Measurements from ENCODE around the gene MELTF.
A peak's percentile ranks its signal among the peaks of the same experiment; 100 is the strongest.

MELTF gene

GRCh38 chr3:196991581-196992460, 37.8 kb downstream of the MELTF start:
- DNase-seq = no peak

GRCh38 chr3:196990601-196991007, 39.0 kb downstream of the MELTF start:
- DNase-seq = no peak

GRCh38 chr3:196989721-196990262, 39.8 kb downstream of the MELTF start:
- DNase-seq = no peak

- no peak for DNase-seq
Measured at GRCh38 chr3:196988241-196989029, 41.2 kb downstream of the MELTF start.

- no peak for DNase-seq
Measured at GRCh38 chr3:196987022-196987421, 42.6 kb downstream of the MELTF start.

- DNase-seq = no peak
Measured at GRCh38 chr3:196985954-196986885, 43.4 kb downstream of the MELTF start.

- DNase-seq = no peak
Measured at GRCh38 chr3:196985298-196985697, 44.3 kb downstream of the MELTF start.

- DNase-seq = no peak
Measured at GRCh38 chr3:196983186-196983585, 46.4 kb downstream of the MELTF start.

GRCh38 chr3:196981657-196982056, 48.0 kb downstream of the MELTF start:
- no peak for DNase-seq

- peak; percentile 54 for DNase-seq
Measured at GRCh38 chr3:196979545-196979944, 50.1 kb downstream of the MELTF start.

- DNase-seq = no peak
Measured at GRCh38 chr3:196976941-196977340, 52.7 kb downstream of the MELTF start.

- DNase-seq = no peak
Measured at GRCh38 chr3:196975349-196975748, 54.3 kb downstream of the MELTF start.

- no peak for DNase-seq
Measured at GRCh38 chr3:196974661-196975060, 55.0 kb downstream of the MELTF start.

- DNase-seq = no peak
Measured at GRCh38 chr3:196971094-196971698, 58.4 kb downstream of the MELTF start.

GRCh38 chr3:196970547-196971093, 59.0 kb downstream of the MELTF start:
- no peak for DNase-seq

GRCh38 chr3:196969660-196970546, 59.7 kb downstream of the MELTF start:
- peak; percentile 38 for DNase-seq

GRCh38 chr3:196969134-196969659, 60.4 kb downstream of the MELTF start:
- DNase-seq = no peak

GRCh38 chr3:196968233-196969133, 61.1 kb downstream of the MELTF start, which contains the start of gene PIGZ:
Gene PIGZ (minus strand): TSS chr3:196968833. CDS start chr3:196952031, 16,802 bp downstream.
- no peak for DNase-seq
